GM19324 (cell line): ENCODE results near the gene CTXND2.
"Not testable (repeated sequence)": the region's sequence is repeated elsewhere in the genome, so short reads cannot be mapped to it uniquely, and the experiment has no call there.

Source experiments
- ATAC-seq: cut with Tn5 transposase; IDR thresholded peaks from one replicate; pipeline ENCODE4 v1.9.1; 2021; ENCODE audit warnings: mild to moderate bottlenecking, moderate library complexity; ENCODE audit not compliant: unreplicated experiment, low FRiP score

The CTXND2 gene

DNA sequence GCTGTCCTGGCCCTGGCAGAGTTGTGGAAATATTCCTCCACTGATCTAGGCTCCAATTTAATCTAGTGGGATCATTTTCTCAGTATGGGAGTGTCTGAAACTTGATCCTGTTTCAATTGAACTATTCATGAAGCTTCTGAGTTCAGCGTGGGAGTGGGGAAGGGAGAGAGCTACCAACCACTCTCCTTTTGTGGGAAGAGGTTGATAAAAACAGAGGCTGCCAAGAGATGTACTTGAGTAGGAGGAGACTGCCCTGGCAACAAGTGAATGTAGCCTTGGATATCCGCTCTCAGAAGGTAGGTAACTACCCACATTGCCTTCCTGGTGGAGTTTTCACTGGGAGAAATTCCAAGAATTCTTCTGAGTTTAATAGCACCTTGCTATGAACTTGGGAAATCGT lies at the start of gene CTXND2:
Gene CTXND2 (plus strand): TSS at position 119 of the 400 bp plus-strand sequence. CDS start 25,179 bp downstream, outside the sequence.
- no peak for ATAC-seq

DNA sequence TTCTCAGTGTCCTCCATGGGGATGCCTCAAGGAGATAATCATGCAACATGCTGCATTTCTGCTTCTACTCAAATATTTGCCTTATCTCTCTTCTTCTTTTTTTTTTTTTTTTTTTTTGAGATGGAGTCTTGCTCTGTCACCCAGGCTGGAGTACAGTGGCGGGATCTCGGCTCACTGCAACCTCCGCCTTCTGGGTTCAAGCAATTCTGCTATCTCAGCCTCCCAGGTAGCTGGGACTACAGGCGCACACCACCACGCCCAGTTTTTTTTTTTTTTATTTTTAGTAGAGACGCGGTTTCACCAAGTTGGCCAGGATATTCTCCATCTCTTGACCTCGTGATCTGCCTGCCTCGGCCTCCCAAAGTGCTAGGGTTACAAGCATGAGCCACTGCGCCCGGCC lies 46.1 kb upstream of the CTXND2 start:
- ATAC-seq: not testable (repeated sequence)

DNA sequence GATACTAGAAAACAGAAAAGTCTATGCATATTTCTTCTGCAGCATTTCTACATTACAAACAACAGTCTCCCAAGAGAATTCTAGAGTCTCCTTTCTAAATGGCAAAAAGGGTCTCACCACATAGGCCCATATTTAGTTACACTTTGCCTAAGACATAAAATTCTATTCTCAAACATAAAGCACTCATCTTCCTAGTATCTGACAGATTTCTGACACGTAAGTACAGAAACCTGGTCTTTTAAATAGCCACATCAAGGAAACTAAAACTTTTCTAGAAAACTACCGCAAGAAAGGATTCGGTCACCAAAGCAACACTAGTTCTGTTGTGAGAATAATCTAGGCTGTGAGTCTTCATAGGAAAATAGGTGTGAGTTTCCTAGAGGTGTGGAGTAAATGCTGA lies 45.3 kb upstream of the CTXND2 start:
- no peak for ATAC-seq

DNA sequence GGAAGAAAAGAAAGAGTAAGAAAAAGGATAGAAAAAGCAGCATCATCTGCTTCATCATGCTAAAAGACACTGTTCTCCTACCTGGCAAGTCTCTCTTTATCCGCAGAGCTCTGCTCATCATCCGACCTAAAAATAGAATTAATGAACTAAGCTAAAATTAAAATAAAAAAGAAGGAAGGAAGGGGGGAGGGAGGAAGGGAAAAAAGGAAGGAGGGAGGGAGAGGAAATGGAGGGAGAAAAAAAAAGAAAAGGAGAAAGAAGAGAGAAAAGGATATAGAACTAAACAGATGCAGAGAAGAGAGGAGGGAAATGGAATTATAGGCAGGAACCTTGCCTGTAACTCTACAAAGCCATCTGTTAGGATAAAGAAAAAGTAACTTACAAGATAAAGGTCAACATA lies 44.6 kb upstream of the CTXND2 start:
- no peak for ATAC-seq

DNA sequence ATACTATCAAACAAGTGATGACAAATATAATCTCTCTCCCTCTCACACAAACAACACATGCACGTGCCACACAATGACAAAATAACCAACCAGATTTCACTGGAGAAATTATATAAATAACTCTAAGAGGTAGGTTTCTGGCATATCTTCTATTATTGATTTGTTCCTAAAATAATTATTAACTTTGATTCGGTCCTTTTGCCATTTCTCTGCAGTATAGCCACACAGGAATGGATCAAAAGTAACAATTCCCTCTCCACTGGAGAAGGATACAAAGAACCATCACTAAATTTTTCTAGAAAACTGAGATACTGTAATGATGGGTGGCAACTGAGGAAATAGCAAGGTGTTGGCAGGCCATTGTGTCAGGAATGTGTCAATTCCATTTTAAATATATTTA lies 44.0 kb upstream of the CTXND2 start:
- no peak for ATAC-seq

DNA sequence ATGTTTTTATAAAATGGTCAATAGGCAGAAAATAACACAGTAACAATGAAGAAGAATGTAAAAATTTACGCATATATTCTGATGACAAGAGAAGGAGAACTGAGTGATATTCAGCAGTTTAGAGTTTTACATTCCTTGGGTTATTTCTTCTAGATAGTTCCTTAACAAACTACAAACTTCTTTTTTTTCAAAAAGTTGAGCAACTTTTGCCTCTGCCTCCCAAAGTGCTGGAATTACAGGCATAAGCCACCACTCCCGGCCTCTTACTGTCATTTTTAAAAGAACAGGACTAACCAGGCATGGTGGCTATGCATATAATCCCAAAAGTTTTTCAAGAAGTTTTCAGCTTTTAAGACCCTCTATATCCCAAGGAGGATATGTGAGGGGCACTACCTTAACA lies 43.5 kb upstream of the CTXND2 start:
- ATAC-seq: no peak

DNA sequence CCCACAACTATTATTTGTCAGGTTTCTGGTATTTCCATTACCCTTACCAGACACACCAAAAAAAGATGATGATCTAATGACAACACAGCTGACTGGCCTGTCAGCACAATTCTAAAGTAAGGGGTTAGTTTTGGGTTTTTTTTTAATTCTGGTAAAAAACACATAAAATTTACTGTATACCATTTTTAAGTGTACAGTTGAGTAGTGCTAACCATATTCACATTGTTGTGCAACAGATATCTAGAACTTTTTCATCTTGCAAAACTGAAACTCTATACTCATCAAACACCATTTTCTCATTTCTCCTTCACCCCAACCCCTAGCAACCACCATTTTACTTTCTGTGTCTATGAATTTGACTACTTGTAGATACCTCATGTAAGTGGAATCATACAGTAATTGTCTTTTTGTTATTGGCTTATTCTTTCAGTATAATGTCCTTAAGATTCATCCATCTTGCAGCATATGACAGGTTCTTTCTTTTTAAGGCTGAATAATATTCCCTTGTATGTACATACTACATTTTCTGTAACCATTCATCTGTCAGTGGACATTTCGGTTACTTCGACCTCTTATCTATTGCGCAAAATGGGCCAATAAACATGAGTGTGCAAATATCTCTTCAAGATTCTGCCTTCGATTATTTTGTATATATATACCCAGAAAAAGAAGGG lies 40.3 kb upstream of the CTXND2 start:
- no peak for ATAC-seq

DNA sequence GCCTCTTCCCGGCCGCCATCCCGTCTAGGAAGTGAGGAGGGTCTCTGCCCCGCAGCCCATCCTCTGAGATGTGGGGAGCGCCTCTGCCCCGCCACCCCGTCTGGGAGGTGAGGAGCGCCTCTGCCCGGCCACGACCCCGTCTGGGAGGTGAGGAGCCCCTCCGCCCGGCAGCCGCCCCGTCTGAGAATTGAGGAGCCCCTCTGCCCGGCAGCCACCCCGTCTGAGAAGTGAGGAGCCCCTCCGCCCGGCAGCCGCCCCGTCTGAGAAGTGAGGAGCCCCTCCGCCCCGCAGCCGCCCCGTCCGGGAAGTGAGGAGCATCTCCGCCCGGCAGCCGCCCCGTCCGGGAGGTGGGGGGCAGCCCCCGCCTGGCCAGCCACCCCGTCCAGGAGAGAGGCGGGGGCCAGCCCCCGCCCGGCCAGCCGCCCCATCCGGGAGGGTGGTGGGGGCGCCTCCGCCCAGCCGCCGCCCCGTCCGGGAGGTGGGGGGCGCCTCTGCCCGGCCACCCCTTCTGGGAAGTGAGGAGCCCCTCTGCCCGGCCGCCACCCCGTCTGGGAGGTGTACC lies 36.1 kb upstream of the CTXND2 start:
- ATAC-seq: not testable (repeated sequence)

DNA sequence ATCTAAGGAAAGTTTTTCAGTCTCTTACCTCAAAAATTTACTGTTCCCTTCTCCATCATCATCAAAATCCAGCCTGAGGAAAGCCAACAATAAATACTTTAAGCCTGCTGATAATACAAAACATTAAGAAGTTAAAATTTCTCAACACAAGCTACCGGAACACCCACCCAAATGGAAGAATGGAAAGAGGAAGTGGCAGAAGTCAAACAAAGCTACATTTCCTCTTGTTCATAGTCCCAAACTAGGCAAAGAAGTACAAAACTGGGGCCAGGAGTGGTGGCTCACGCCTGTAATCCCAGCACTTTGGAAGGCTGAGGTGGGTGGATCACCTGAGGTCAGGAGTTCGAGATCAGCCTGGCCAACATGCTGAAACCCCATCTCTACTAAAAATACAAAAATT lies 34.2 kb upstream of the CTXND2 start:
- ATAC-seq: not testable (repeated sequence)

DNA sequence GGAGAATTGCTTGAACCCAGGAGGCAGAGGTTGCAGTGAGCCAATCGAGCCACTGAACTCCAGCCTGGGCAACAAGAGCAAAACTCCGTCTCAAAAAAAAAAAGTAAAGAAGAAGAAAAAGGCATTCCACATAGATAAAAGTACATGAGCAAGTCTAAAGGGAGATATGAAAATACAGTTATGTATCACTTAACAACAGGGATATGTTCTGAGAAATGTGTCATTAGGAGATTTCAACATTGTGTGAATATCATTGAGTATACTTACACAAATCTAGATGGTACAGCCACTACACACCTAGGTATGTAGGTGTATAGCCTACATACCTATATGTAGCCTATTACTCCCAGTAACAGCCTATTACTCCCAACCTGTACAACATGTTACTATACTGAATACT lies 23.2 kb upstream of the CTXND2 start:
- ATAC-seq: no peak

DNA sequence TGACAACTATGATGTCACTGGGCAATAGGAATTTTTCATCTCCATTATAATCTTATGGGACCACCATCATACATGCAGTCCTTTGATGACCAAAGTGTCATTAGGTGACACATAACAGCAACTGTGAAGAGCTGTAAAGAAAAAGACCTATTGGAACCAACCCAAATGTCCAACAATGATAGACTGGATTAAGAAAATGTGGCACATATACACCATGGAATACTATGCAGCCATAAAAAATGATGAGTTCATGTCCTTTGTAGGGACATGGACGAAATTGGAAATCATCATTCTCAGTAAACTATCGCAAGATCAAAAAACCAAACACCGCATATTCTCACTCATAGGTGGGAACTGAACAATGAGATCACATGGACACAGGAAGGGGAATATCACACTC lies 22.7 kb upstream of the CTXND2 start:
- not testable (repeated sequence) for ATAC-seq

DNA sequence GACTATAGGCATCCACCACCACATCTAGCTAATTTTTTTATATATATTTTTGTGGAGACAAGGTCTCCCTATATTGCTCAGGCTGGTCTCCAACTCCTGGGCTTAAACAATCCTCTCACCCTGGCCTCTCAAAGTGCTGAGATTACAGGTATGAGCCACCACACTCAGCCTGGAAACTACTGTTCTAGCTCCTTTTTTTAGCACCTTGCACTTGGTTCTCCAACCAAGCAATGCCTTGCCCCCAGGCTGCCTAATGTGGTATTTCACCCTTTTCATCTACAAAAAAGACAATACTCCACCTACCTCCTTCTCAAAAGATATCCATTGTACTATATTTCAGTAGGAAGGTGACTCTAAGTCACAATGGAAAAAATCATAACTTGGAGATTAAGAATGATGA lies 17.3 kb upstream of the CTXND2 start:
- ATAC-seq: no peak

DNA sequence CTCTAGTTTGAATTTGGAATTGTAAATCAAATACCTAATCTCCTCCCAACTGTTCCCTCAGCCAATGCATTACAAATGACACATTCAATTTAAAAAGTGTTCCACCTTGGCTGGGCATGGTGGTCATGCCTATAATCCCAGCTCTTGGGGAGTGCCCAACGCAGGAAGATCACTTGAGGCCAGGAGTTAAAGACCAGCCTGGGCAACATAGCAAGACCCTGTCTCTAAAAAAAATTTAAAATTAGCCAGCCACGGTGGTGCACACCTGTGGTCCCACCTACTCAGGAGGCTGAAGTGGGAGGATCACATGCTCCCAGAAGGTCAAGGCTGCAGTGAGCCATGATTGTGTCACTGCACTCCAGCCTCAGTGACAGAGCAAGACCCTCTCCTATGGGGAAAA lies 14.4 kb upstream of the CTXND2 start:
- no peak for ATAC-seq

DNA sequence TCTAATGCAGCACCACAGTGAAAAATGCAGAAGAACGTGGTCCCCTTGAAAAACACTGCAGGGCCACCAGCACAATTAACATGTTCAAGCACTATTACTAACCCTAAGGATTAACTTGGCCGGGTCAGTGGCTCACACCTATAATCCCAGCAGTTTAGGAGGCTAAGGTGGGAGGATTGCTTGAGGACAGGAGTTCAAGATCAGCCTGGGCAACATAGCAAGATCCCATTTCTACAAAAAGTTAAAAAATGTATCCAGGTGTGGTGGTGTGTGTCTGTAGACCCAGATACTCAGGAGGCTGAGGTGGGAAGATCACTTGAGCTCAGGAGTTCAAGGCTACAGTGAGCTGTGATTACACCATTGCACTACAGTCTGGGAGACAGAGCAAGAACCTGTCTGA lies 13.4 kb upstream of the CTXND2 start:
- ATAC-seq: no peak

DNA sequence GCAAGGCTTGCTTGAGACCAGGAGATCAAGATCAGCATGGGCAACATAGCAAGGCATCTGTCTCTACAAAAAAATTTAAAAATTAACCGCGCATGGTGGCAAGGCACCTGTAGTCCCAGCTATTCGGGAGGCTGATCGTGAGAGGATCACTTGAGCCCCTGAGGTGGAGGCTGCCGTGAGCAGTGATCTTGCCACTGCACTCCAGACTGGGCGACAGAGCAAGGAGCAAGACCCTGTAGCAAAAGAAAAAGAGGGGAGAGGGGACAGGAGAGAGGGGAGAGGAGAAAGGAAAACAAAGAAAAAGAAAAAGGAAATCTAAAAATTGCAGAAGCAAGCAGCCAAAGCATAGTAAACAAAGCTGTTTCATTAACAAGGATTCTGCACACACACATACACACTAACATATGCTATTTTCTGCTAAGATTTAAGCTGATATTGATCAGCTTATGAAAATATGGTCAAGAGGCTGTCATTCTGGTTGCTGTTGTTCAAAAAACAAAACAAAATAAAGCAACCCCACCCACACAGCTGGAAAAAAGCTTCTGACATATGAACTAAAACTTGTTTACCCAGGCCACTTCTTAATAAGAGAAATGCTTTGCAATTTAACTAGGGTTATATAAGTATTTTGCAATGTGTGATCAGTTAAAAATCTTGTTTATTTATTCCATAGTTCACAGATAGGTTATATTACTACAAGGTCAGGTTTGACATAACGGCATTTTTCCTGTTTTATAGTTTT lies 12.3 kb upstream of the CTXND2 start:
- ATAC-seq: no peak

DNA sequence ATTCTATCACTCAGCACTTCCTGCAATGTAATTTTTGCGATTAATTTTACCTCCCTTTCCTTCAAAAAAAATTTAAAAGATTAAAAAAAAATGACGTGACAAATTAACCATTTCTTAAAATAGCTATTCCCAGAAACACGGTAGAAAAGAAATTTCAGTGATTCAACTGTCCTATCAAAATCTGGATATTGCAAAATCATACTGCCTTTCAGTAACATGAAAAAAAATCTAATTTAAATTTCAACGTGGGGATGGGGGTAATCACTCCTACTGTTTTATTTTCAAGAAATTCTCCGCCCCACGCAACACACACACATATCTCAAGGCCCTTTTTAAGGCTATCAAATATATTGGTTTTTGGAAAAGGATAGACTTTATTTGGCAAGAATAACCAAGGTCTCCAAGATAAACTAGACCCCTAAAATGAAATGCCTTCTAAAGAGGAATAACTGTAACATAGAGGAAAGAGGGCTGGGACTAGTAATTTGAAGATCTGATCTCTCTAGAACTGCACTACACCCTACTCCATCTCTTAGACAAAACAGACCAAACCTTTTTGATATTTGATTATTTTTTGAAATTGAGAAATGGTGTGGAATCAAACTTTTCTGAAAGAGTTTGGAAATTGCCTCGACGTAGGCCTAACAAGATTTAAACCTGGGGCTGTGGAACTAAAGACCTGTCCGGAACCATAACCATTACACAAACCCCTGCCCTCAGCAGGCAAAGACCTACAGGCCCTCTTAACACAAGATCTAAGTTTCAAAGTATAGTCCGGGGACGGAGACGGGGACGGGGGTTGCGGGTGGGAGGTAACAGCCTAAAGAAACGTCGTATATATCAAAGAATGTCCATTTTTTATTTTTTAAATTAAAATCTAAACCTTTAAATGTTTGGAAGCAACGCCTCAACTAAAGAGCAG lies 11.5 kb upstream of the CTXND2 start:
- no peak for ATAC-seq

DNA sequence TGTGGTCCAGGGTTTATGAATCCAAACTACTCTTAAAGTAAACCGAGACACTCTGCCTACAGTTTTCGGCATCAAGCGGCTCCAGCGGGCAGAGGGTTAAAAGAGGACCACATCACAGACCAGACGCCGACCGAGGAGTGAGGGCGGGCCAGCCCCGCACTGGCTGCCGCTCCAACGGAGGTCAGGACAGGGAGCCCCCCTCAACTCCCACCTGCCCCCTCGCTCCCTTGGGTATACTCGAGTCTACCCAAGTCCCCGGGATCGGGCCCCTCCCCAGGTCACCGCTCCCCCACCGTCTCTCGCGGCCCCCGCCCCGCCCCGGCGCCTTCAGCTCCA lies 10.8 kb upstream of the CTXND2 start:
- ATAC-seq: no peak

DNA sequence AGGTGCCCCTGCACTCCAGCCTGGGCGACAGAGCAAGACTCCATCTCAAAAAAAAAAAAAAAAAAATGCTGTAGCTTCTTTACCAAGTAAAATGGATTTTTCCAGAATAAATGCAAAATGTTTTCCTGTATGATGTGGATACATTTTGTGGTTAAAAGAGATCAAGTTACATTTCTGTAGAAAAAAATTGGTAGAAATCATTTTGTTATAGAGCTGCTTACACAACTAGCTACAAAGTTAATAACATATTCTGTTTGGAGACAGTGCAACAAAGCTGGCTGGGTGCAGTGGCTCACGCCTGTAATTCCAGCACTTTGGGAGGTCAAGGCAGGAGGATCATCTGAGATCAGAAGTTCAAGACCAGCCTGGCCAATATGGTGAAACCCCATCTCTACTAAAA lies 8.0 kb upstream of the CTXND2 start:
- not testable (repeated sequence) for ATAC-seq

DNA sequence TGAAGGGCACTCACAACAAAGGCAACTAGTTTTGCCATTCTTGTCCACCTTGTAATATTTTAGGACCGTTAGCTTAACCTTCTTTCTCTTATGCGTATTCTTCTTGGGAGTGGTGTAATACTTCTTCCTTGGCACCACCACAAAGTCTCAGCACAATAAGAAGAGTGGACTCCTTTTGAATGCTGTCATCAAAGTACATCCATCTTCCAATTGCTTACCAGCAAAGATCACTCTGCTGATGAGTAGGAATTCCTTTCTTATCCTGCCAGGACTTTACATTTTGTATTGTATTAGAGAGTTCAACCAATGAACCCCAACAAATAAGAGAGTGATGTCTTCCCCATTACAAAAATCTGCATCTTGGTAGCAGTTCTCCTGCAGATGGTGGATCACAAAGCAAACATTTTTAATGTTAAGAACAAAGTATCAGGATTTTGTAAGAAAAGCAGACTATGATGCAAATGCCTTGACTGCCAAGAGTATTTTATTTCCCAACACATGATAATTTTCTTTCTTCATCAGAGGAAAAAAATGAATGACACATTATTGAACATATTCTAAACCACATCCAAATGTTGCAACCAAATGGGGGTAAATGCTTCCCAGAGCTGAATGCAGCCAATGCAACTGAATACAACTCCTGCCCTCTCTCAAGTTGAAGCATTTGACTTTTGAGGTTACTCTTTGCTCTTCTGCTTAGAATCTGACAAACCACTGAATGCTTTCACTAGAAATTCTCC lies 5.4 kb upstream of the CTXND2 start:
- ATAC-seq: no peak

DNA sequence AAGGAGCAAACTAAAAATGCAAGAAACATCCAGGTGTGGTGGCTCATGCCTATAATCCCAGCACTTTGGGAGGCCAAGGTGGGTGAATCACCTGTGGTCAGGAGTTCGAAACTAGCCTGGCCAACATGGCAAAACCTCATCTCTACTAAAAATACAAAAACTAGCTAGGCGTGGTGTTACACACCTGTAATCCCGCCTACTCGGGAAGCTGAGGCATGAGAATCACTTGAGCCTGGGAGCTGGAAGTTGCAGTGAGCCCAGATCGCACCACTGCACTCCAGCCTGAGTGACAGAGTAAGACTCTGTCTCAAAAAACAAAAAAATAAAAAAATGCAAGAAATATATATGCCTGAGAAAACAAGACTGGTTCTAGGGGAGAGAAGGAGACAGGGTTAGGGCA lies 3.8 kb upstream of the CTXND2 start:
- not testable (repeated sequence) for ATAC-seq
